Thoracic aorta (tissue), 2 donors: ENCODE data around the gene FAM184A. TPM values are rescaled to one million over a fixed set of nuclear protein-coding genes. Genes with fewer than 3 reads are reported as not detected.
A peak's percentile ranks its signal among the peaks of the same experiment; 100 is the strongest.

Source experiments
- ATAC-seq: fragments of 150-250 bp; one replicate; pipeline ENCODE4 v1.8.0; 2017; ENCODE audit warnings: low read depth; ENCODE audit not compliant: insufficient number of reproducible peaks, low FRiP score
- DNase-seq: peaks from one replicate; pipeline ENCODE4 v3.0.0-alpha.2; 2020; ENCODE audit warnings: low spot score
- H3K27ac ChIP-seq, 2 donors: fragments of 200-600 bp; sonication (generic); 1 replicate in 1 of 2; 2 replicates in 1 of 2; pipeline ENCODE4 v1.5.1; 2016; ENCODE audit warnings: mild to moderate bottlenecking in 2 of 2, moderate library complexity in 2 of 2
- H3K27me3 ChIP-seq: fragments of 200-600 bp; sonication (generic); replicated peaks from 2 replicates; pipeline ENCODE4 v1.6.0; 2016; ENCODE audit warnings: mild to moderate bottlenecking; ENCODE audit not compliant: insufficient read depth
- H3K36me3 ChIP-seq: fragments of 200-600 bp; sonication (generic); one replicate; pipeline ENCODE4 v1.5.1; 2016
- H3K4me1 ChIP-seq, 2 donors: fragments of 200-600 bp; sonication (generic); 1 replicate in 1 of 2; 2 replicates in 1 of 2; pipeline versions ENCODE4 v1.5.1 to v1.6.0; 2016; ENCODE audit warnings: low read depth in 2 of 2, mild to moderate bottlenecking in 1 of 2; ENCODE audit not compliant: control insufficient read depth in 1 of 2
- H3K4me3 ChIP-seq: fragments of 200-600 bp; sonication (generic); 2 replicates; pipeline ENCODE4 v1.5.1; 2016; ENCODE audit warnings: mild to moderate bottlenecking
- H3K9me3 ChIP-seq: fragments of 200-600 bp; sonication (generic); 2 replicates; pipeline ENCODE4 v1.5.1; 2016
- total RNA-seq, 2 donors: library from RNA; depleted of rRNA; stranded (reverse); fragments of >200 nt; gene quantifications; one replicate each; pipeline versions ENCODE4 v1.1.0 to v1.2.3, GENCODE V29; 2016
- TF ChIP-seq, protein P1 (sequence below): fragments of 200-600 bp; sonication (generic); IDR thresholded peaks from one replicate; pipeline ENCODE4 v1.5.1; 2019; ENCODE audit warnings: antibody characterized with exemption

The FAM184A gene, protein sequence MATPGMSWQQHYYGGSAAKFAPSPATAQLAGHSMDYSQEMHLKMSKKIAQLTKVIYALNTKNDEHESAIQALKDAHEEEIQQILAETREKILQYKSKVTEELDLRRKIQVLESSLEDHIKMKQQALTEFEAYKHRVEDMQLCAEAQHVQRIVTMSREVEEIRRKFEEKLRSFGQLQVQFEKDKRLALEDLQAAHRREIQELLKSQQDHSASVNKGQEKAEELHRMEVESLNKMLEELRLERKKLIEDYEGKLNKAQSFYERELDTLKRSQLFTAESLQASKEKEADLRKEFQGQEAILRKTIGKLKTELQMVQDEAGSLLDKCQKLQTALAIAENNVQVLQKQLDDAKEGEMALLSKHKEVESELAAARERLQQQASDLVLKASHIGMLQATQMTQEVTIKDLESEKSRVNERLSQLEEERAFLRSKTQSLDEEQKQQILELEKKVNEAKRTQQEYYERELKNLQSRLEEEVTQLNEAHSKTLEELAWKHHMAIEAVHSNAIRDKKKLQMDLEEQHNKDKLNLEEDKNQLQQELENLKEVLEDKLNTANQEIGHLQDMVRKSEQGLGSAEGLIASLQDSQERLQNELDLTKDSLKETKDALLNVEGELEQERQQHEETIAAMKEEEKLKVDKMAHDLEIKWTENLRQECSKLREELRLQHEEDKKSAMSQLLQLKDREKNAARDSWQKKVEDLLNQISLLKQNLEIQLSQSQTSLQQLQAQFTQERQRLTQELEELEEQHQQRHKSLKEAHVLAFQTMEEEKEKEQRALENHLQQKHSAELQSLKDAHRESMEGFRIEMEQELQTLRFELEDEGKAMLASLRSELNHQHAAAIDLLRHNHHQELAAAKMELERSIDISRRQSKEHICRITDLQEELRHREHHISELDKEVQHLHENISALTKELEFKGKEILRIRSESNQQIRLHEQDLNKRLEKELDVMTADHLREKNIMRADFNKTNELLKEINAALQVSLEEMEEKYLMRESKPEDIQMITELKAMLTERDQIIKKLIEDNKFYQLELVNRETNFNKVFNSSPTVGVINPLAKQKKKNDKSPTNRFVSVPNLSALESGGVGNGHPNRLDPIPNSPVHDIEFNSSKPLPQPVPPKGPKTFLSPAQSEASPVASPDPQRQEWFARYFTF
- 1 to 10 TPM in 1 of 2 donors, under 1 TPM in 1; 0.54 to 7.5 TPM for total RNA-seq

DNA sequence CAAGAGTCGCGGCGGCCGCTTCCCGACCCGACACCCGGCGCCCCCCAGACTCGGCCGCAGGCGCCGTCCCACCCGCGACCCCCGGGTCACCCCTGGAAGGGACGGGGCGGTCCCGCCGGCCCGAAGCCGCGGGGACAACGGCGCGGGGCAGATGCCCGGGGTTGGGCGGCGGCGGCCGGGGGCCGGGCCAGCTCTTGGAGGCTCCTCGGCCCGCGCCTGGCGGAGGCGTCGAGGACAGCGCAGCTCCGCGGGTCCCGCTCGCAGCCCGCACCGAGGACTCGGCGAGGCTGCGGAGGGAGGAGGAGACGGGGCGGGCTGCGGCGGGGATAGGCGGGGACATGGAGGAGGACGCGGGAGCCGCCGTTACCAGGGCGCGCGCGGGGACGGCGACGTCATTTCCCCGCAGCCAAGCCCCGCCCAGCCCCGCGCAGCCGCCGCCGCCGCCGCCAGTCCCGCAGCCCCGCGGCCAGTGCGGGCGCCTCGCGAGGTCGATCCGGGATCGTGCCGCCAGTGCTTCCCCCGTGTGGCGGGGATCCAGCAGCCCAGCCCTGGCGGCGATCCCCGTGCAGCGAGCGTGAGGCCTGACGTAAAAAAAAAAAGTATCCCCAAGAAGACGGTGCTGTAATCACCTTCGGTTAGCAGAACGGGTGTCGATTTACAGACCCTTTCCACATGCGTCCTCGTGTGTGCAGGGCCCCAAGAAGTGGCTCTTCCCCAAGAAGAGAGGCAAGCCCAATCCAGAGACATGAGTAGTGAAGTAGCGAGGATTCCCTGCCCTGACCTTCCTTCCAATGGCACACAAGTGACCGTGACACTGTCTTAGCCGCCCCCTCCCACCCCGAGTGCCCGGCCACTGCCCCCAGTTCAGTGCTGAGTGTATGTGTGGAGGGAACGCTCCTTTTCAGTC is at the start of gene FAM184A:
Gene FAM184A, minus strand, starts transcription at position 289 of the 907 bp plus-strand sequence. CDS start 365 bp downstream, outside the sequence.
- Histone ChIP-seq H3K36me3 (no peaks in the 10 kb centered on the region), H3K9me3 (no peaks in the 10 kb centered on the region), H3K4me1 (peaks cover 4 to 14% of the 10 kb centered on the region in 2 donors), H3K4me3 (peak within 1 kb of the TSS; percentile 90), H3K27ac (peak within 1 kb of the TSS; percentile 50 to 64), H3K27me3 (no peaks in the 10 kb centered on the region)
- TF ChIP-seq, protein P1, sequence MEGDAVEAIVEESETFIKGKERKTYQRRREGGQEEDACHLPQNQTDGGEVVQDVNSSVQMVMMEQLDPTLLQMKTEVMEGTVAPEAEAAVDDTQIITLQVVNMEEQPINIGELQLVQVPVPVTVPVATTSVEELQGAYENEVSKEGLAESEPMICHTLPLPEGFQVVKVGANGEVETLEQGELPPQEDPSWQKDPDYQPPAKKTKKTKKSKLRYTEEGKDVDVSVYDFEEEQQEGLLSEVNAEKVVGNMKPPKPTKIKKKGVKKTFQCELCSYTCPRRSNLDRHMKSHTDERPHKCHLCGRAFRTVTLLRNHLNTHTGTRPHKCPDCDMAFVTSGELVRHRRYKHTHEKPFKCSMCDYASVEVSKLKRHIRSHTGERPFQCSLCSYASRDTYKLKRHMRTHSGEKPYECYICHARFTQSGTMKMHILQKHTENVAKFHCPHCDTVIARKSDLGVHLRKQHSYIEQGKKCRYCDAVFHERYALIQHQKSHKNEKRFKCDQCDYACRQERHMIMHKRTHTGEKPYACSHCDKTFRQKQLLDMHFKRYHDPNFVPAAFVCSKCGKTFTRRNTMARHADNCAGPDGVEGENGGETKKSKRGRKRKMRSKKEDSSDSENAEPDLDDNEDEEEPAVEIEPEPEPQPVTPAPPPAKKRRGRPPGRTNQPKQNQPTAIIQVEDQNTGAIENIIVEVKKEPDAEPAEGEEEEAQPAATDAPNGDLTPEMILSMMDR, result no peak
- DNase-seq (no peak), ATAC-seq (peak; percentile 53)

DNA sequence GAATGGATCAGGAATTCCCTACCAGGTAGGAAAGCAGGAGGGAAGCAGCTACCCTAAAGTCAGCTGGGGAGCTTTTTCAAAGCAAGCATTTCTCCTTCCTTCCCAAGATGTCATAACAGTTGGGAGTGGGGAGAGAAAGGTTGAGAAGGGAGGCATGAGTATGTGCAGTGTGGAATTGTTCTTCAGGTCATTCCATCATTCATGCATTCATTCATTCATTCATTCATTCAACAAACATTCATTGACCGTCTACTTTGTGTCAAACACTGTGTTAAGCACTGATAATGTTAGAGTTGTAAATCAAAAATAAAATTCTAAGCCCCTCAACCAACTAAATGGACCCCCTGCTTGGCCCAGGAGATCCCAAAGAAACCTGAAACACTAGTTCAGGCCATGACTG is 49.2 kb upstream of the FAM184A start:
- Histone ChIP-seq H3K4me1 (peaks cover 0 to 16% of the 10 kb centered on the region in 2 donors), H3K27ac (no peak overlapping the region), H3K36me3 (no peaks in the 10 kb centered on the region), H3K4me3 (no peak overlapping the region), H3K9me3 (no peaks in the 10 kb centered on the region), H3K27me3 (no peaks in the 10 kb centered on the region)
- no peak for DNase-seq
- ATAC-seq, result no peak
- TF ChIP-seq, protein P1, result no peak

DNA sequence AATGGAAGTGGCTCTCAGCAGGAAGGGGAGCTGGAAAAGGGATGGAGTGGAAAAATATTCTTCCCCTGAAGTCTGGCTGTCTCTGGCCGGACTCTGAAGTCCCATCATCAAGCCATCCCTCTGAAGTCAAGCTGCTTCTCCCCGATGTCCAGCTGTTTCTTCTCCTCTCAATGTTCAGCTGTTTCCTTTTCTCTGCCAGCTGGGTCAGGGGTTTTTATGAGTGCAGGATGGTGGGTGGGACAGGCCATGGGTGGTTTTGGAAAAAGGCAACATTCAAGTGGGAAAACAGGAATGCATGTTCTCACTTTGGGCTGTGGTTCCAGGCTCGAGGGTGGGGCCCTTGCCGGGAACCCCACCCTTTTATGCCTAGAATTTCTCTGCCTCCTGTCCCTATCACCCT is 48.4 kb upstream of the FAM184A start:
- Histone ChIP-seq H3K27me3 (no peaks in the 10 kb centered on the region), H3K36me3 (no peaks in the 10 kb centered on the region), H3K4me1 (peaks cover 0 to 16% of the 10 kb centered on the region in 2 donors), H3K9me3 (no peaks in the 10 kb centered on the region), H3K4me3 (no peak overlapping the region), H3K27ac (no peak overlapping the region)
- DNase-seq (no peak), ATAC-seq (no peak)
- TF ChIP-seq, protein P1, result no peak

DNA sequence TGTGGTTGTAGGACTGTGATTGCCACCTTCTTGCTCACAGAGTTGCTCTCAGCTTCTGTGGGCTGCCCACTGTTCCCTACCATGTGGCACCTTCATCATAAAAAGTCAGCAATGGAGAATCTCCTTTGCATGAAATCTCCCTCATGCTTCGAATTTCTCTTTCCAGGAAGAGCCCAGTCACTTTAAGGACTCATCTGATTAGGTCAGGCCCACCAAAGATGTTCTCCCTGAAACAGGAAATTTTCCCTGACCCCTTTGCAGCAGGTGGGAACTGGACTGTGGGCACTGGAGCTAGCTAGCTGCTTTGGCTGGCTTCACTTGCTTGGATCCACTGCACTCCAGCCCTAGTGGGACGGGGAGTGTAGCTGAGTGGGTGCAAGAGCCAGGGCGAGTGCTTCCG is 47.7 kb upstream of the FAM184A start:
- no peak for DNase-seq
- H3K4me1 ChIP-seq, result peaks cover 0 to 16% of the 10 kb centered on the region in 2 donors
- H3K4me3 ChIP-seq, result no peak overlapping the region
- no peak for ATAC-seq
- no peak overlapping the region for H3K27ac ChIP-seq
- TF ChIP-seq, protein P1, result no peak
- H3K9me3 ChIP-seq, result no peaks in the 10 kb centered on the region
- H3K27me3 ChIP-seq, result no peaks in the 10 kb centered on the region
- H3K36me3 ChIP-seq, result no peaks in the 10 kb centered on the region
